ENCODE results near the gene PLP2. TPM values are rescaled to one million over a fixed set of nuclear protein-coding genes. Genes with fewer than 3 reads are reported as not detected.
"Not testable (repeated sequence)": the region's sequence is repeated elsewhere in the genome, so short reads cannot be mapped to it uniquely, and the experiment has no call there.

Gene PLP2
- total RNA-seq, 1 experiment from 2014 or later = 293 TPM

DNA sequence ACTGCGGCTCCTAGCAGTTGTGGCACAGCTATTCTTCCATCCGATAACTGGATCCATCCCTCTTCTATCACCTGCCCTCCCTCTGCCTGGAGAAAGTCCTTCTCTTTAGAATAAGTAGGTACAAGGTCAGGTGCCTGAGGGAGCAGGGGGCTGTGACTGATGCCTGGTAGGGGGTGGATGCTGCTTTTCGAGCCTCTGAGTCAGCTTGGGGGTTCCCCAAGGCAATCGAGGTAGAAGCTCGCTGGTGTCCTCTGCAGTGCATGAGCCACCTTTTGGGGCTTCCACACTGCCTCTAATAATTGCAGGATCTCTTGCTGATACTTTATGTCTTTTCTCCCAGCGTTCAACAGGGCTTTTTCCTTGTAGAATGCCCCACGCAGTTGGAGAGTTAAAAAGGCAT, 28.5 kb upstream of the PLP2 start:
- H3K4me3 ChIP-seq (ENCODE audit: low read depth in 2 of 2, low read length in 2 of 2); BruUV-seq (replicated peaks); H3K9me3 ChIP-seq (ENCODE audit: control insufficient read depth, insufficient read depth, low read depth, low read length); H3K36me3 ChIP-seq (ENCODE audit: control insufficient read depth, insufficient read depth, low read length); DNase-seq (ENCODE audit: low read depth, low spot score); H3K27ac ChIP-seq (ENCODE audit: low read length); POLR2A ChIA-PET; in situ Hi-C loops (cut with HindIII; ENCODE audit: low pct_unique_long_range_greater_than_20kb, low sequenced_read_pairs); H3K4me1 ChIP-seq (ENCODE audit: control insufficient read depth, insufficient read depth, low read length); H3K27me3 ChIP-seq (ENCODE audit: control insufficient read depth, insufficient read depth, low read length); ATAC-seq; intact Hi-C loops (cut with micrococcal nuclease; ENCODE audit: unreplicated experiment): not testable (repeated sequence)
- CTCF ChIA-PET = interaction anchor here (2.5 kb wide), 1 partner anchor 13 kb away, joined by 8 read pairs; no protein-coding TSS in a partner anchor

DNA sequence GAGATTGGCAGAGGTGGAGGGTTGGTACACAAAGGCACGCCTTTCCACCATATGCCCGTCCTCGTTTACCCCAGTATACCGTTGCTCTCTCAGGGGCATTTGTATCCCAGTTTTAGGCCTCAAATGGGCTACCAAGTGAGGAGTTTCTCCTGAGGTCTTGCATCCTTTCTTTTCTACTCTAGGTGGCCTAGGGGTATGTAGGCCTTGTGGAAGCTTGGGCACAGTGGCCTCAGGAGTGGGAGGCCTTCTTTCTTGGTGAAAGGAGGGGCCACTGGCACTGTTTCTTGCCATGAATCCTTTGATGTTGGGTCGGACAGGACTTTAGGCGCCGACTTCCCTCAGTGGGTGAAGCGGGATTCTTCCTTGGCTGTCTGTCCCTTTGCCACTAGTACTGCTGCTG, 24.4 kb upstream of the PLP2 start:
- TF ChIP-seq POLR2AphosphoS5 (IDR thresholded peaks at IDR 0.05; ENCODE audit: low read depth, low read length) = no peak
- TF ChIP-seq TCF7L2 (IDR thresholded peaks at IDR 0.05; ENCODE audit: low read depth, low read length) = no peak
- TF ChIP-seq, protein P1, sequence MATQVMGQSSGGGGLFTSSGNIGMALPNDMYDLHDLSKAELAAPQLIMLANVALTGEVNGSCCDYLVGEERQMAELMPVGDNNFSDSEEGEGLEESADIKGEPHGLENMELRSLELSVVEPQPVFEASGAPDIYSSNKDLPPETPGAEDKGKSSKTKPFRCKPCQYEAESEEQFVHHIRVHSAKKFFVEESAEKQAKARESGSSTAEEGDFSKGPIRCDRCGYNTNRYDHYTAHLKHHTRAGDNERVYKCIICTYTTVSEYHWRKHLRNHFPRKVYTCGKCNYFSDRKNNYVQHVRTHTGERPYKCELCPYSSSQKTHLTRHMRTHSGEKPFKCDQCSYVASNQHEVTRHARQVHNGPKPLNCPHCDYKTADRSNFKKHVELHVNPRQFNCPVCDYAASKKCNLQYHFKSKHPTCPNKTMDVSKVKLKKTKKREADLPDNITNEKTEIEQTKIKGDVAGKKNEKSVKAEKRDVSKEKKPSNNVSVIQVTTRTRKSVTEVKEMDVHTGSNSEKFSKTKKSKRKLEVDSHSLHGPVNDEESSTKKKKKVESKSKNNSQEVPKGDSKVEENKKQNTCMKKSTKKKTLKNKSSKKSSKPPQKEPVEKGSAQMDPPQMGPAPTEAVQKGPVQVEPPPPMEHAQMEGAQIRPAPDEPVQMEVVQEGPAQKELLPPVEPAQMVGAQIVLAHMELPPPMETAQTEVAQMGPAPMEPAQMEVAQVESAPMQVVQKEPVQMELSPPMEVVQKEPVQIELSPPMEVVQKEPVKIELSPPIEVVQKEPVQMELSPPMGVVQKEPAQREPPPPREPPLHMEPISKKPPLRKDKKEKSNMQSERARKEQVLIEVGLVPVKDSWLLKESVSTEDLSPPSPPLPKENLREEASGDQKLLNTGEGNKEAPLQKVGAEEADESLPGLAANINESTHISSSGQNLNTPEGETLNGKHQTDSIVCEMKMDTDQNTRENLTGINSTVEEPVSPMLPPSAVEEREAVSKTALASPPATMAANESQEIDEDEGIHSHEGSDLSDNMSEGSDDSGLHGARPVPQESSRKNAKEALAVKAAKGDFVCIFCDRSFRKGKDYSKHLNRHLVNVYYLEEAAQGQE (IDR thresholded peaks at IDR 0.05; ENCODE audit: insufficient read depth in 1 of 2, low read depth in 2 of 2, low read length in 1 of 2) = no peak
- TF ChIP-seq, protein P2, sequence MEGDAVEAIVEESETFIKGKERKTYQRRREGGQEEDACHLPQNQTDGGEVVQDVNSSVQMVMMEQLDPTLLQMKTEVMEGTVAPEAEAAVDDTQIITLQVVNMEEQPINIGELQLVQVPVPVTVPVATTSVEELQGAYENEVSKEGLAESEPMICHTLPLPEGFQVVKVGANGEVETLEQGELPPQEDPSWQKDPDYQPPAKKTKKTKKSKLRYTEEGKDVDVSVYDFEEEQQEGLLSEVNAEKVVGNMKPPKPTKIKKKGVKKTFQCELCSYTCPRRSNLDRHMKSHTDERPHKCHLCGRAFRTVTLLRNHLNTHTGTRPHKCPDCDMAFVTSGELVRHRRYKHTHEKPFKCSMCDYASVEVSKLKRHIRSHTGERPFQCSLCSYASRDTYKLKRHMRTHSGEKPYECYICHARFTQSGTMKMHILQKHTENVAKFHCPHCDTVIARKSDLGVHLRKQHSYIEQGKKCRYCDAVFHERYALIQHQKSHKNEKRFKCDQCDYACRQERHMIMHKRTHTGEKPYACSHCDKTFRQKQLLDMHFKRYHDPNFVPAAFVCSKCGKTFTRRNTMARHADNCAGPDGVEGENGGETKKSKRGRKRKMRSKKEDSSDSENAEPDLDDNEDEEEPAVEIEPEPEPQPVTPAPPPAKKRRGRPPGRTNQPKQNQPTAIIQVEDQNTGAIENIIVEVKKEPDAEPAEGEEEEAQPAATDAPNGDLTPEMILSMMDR (IDR thresholded peaks at IDR 0.05) = no peak
- no peak for TF ChIP-seq SIN3A (IDR thresholded peaks at IDR 0.05; ENCODE audit: borderline replicate concordance, insufficient read depth, low read depth, low read length)
- intact Hi-C loops (cut with micrococcal nuclease; ENCODE audit: unreplicated experiment) (no loop called here), in situ Hi-C loops (cut with HindIII; ENCODE audit: low pct_unique_long_range_greater_than_20kb, low sequenced_read_pairs) (no loop called here)
- DNase-seq (ENCODE audit: low read depth, low spot score) (no peak), ATAC-seq (no peak)
- no peaks in the 10 kb centered on the region for H3K9me3 ChIP-seq (ENCODE audit: control insufficient read depth, insufficient read depth, low read depth, low read length)
- no peak overlapping the region for H3K4me3 ChIP-seq (ENCODE audit: low read depth in 2 of 2, low read length in 2 of 2)
- no TSS peak for BruUV-seq (replicated peaks)
- no peaks in the 10 kb centered on the region for H3K36me3 ChIP-seq (ENCODE audit: control insufficient read depth, insufficient read depth, low read length)
- no peaks in the 10 kb centered on the region for H3K4me1 ChIP-seq (ENCODE audit: control insufficient read depth, insufficient read depth, low read length)
- H3K27ac ChIP-seq (ENCODE audit: low read length) = no peak overlapping the region
- CTCF ChIA-PET = no interaction called here
- POLR2A ChIA-PET = no interaction called here
- no peaks in the 10 kb centered on the region for H3K27me3 ChIP-seq (ENCODE audit: control insufficient read depth, insufficient read depth, low read length)

DNA sequence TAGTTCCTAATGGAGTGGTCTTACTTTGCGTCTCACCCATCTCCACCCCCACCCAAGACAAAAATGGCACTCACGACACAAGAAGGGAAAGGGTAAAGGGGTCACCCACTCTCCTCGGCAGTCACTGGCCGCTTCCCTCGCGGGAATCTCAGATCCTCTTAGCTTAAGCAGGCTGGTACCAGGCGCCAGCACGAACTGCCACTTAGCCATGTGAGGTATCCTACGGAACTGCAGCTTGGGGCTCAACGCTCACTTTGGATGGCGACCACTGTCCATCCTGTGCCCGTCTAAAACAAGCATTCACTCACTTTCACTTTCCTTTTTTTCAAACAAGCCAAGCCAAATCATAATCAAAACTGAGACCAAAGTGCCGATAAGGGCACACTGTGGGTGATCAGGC, 23.8 kb upstream of the PLP2 start:
- no peak overlapping the region for H3K4me3 ChIP-seq (ENCODE audit: low read depth in 2 of 2, low read length in 2 of 2)
- H3K27me3 ChIP-seq (ENCODE audit: control insufficient read depth, insufficient read depth, low read length) = no peaks in the 10 kb centered on the region
- intact Hi-C loops (cut with micrococcal nuclease; ENCODE audit: unreplicated experiment) (no loop called here), in situ Hi-C loops (cut with HindIII; ENCODE audit: low pct_unique_long_range_greater_than_20kb, low sequenced_read_pairs) (no loop called here)
- no peak for ATAC-seq
- H3K9me3 ChIP-seq (ENCODE audit: control insufficient read depth, insufficient read depth, low read depth, low read length) = no peaks in the 10 kb centered on the region
- BruUV-seq (replicated peaks) = no TSS peak
- TF ChIP-seq TCF7L2 (IDR thresholded peaks at IDR 0.05; ENCODE audit: low read depth, low read length) = no peak
- DNase-seq (ENCODE audit: low read depth, low spot score) = no peak
- no peak overlapping the region for H3K27ac ChIP-seq (ENCODE audit: low read length)
- H3K4me1 ChIP-seq (ENCODE audit: control insufficient read depth, insufficient read depth, low read length) = no peaks in the 10 kb centered on the region
- no peaks in the 10 kb centered on the region for H3K36me3 ChIP-seq (ENCODE audit: control insufficient read depth, insufficient read depth, low read length)
- POLR2A ChIA-PET = no interaction called here
- CTCF ChIA-PET = no interaction called here

DNA sequence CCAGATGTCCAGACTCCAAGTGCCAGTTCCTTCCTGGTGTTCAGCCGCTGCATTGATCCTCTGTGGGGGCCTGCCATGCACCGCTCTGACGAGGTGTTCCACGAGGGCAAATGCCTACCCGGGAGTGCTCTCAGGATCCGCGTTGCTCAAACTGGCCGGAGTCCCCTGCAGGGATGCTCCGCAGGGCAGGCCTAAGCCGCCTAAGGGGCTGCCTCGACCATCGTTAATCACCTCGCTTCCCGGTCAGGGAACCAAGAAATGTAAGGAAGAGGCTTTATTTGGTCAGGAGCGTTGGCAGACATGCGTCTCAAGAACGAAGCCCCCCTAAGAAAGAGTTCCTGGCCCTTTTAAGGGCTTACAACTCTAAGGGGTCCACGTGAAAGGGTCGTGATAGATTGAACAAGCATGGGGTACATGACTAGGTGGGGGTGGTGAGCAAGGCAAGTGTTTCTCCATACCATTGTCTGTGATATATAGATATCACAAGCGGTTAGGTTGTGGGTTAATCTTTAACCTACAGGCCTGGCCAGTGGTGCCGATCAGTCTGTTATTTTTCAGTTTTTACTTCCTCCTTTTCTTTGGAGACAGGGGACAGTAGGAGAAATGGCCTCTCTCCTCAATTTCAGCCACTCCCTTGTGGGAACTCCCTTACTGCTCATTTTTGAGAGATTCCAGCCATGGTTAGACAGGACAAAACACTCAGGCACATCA, 23.2 kb upstream of the PLP2 start:
- H3K4me1 ChIP-seq (ENCODE audit: control insufficient read depth, insufficient read depth, low read length); in situ Hi-C loops (cut with HindIII; ENCODE audit: low pct_unique_long_range_greater_than_20kb, low sequenced_read_pairs); ATAC-seq; H3K36me3 ChIP-seq (ENCODE audit: control insufficient read depth, insufficient read depth, low read length); H3K27me3 ChIP-seq (ENCODE audit: control insufficient read depth, insufficient read depth, low read length); POLR2A ChIA-PET; H3K4me3 ChIP-seq (ENCODE audit: low read depth in 2 of 2, low read length in 2 of 2); CTCF ChIA-PET; H3K9me3 ChIP-seq (ENCODE audit: control insufficient read depth, insufficient read depth, low read depth, low read length); DNase-seq (ENCODE audit: low read depth, low spot score); H3K27ac ChIP-seq (ENCODE audit: low read length); intact Hi-C loops (cut with micrococcal nuclease; ENCODE audit: unreplicated experiment); BruUV-seq (replicated peaks): not testable (repeated sequence)

DNA sequence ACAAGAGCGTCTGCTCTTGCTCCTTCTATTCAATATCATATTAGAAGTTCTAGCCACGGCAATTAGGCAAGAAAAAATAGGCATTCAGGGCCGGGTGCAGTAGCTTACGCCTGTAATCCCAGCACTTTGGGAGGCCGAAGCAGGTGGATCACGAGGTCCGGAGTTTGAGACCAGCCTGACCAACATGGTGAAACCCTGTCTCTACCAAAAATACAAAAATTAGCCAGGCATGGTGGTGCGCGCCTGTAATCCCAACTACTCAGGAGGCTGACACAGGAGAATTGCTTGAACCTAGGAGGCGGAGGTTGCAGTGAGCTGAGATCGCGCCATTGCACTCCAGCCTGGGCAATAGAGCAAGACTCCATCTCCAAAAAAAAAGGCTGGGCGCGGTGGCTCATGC, 22.4 kb upstream of the PLP2 start:
- in situ Hi-C loops (cut with HindIII; ENCODE audit: low pct_unique_long_range_greater_than_20kb, low sequenced_read_pairs); intact Hi-C loops (cut with micrococcal nuclease; ENCODE audit: unreplicated experiment); BruUV-seq (replicated peaks); H3K4me3 ChIP-seq (ENCODE audit: low read depth in 2 of 2, low read length in 2 of 2); H3K27ac ChIP-seq (ENCODE audit: low read length); DNase-seq (ENCODE audit: low read depth, low spot score); ATAC-seq; H3K4me1 ChIP-seq (ENCODE audit: control insufficient read depth, insufficient read depth, low read length); POLR2A ChIA-PET; H3K9me3 ChIP-seq (ENCODE audit: control insufficient read depth, insufficient read depth, low read depth, low read length); CTCF ChIA-PET; H3K36me3 ChIP-seq (ENCODE audit: control insufficient read depth, insufficient read depth, low read length); H3K27me3 ChIP-seq (ENCODE audit: control insufficient read depth, insufficient read depth, low read length): not testable (repeated sequence)

All from Panc1 (cell line).